Breast epithelium (tissue), 3 donors: ENCODE measurements around the gene KIF1B.

Experiments used
- CTCF ChIP-seq, 3 donors: fragments of 450-650 bp; IDR thresholded peaks; one replicate each; pipeline ENCODE4 v1.5.1; 2016 to 2017; ENCODE audit warnings: antibody characterized with exemption in 3 of 3, mild to moderate bottlenecking in 3 of 3, moderate library complexity in 3 of 3
- POLR2A ChIP-seq: fragments of 450-650 bp; IDR thresholded peaks from one replicate; pipeline ENCODE4 v1.6.1; 2016; ENCODE audit warnings: antibody characterized with exemption, mild to moderate bottlenecking, moderate library complexity
- POLR2AphosphoS5 ChIP-seq, 3 donors: sonication (generic); formaldehyde crosslinking; IDR thresholded peaks; one replicate each; pipeline ENCODE4 v1.6.1; 2017; ENCODE audit warnings: antibody characterized with exemption in 3 of 3

- TF ChIP-seq CTCF (IDR thresholded peaks at IDR 0.05) (no peak), POLR2AphosphoS5 (IDR thresholded peaks at IDR 0.05) (no peak), POLR2A (no peak)
Measured at GRCh38 chr1:10160907-10161490, 49.4 kb upstream of the KIF1B start.
